G401 (cell line): ENCODE measurements around the gene CDK16. TPM values are rescaled to one million over a fixed set of nuclear protein-coding genes. Genes with fewer than 3 reads are reported as not detected.

Experiments used
- total RNA-seq: library from RNA; depleted of rRNA; stranded (reverse); fragments of >200 nt; shearing (Covaris generic); gene quantifications from 2 replicates; pipeline ENCODE4 v1.2.3, GENCODE V29; 2014; rRNA removed

Gene CDK16
- total RNA-seq, 1 experiment from 2014 or later, result 118 TPM

Other genes with a start within 250 kb of the CDK16 start
- gene RGN, start 140.2 kb upstream of the CDK16 start, total RNA-seq, result not detected in 2 replicates
- 87.1 and 115 TPM in 2 replicates for gene NDUFB11, start 74.0 kb upstream of the CDK16 start, total RNA-seq
- 51.8 and 67.8 TPM in 2 replicates for gene RBM10, start 73.5 kb upstream of the CDK16 start, total RNA-seq
- 198 and 217 TPM in 2 replicates for gene UBA1, start 24.9 kb upstream of the CDK16 start, total RNA-seq
- 53.1 and 57.3 TPM in 2 replicates for gene USP11, start 14.3 kb downstream of the CDK16 start, total RNA-seq
- 0.25 and 0.44 TPM in 2 replicates for gene ZNF157, start 151.9 kb downstream of the CDK16 start, total RNA-seq